ENCODE measurements around the gene HELLS. TPM values are rescaled to one million over a fixed set of nuclear protein-coding genes. Genes with fewer than 3 reads are reported as not detected.

The HELLS gene
- total and polyA plus RNA-seq, 9 donors: 1.8 to 14.4 (median 9.7) TPM

- no peak for TF ChIP-seq POLR2A (IDR thresholded peaks at IDR 0.05)
- no peak for TF ChIP-seq EP300 (IDR thresholded peaks at IDR 0.05)
- no peak for TF ChIP-seq CTCF (IDR thresholded peaks at IDR 0.05)
- Histone ChIP-seq H3K27me3 (no peaks in the 10 kb centered on the region), H3K27ac (no peak overlapping the region), H3K9me3 (no peaks in the 10 kb centered on the region), H3K4me1 (ENCODE audit: insufficient read depth) (no peaks in the 10 kb centered on the region), H3K4me3 (no peak overlapping the region), H3K36me3 (no peaks in the 10 kb centered on the region)
- intact Hi-C loops (cut with DNase I): no loop called here
- DNase-seq: no peak
- WGBS, 3 donors: 66 to 72% (median 71%) methylated on average over 5 of the region's 5 CpGs
Measured at GRCh38 chr10:94617389-94617944, 71.9 kb downstream of the HELLS start.

GRCh38 chr10:94622666-94623205 lies 77.1 kb downstream of the HELLS start:
- intact Hi-C loops (cut with DNase I): no loop called here
- DNase-seq: no peak
- TF ChIP-seq CTCF (IDR thresholded peaks at IDR 0.05) (no peak), POLR2A (IDR thresholded peaks at IDR 0.05) (no peak), EP300 (IDR thresholded peaks at IDR 0.05) (no peak)
- WGBS, 3 donors: 20 to 32% (median 31%) methylated on average over 1 of the region's 1 CpG
- H3K4me1 ChIP-seq (ENCODE audit: insufficient read depth): no peaks in the 10 kb centered on the region
- no peaks in the 10 kb centered on the region for H3K9me3 ChIP-seq
- no peak overlapping the region for H3K27ac ChIP-seq
- no peaks in the 10 kb centered on the region for H3K36me3 ChIP-seq
- H3K27me3 ChIP-seq: no peaks in the 10 kb centered on the region
- no peak overlapping the region for H3K4me3 ChIP-seq

DNA sequence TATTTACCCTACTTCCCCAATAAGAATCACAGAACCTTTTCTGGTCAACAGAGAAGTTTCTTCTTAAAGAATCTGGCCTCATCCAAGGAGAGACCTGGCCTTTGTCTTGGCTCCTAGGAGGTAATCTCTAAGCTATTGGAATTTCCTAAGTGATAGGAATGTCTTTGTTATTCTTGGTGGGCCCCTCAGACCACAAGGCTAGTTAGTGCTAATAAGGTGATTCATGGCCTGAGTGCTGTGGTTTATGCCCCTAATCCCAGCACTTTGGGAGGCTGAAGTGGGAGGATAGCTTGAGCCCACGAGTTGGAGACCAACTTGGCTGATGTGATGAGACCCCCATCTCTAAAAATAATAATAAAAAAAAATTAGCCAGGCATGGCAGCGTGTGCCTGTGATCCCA lies 78.0 kb downstream of the HELLS start:
- WGBS, 3 donors: 39 to 49% (median 41%) methylated on average over 2 of the region's 2 CpGs
- Histone ChIP-seq H3K36me3 (no peaks in the 10 kb centered on the region), H3K9me3 (no peaks in the 10 kb centered on the region), H3K4me3 (no peak overlapping the region), H3K27me3 (no peaks in the 10 kb centered on the region), H3K27ac (no peak overlapping the region), H3K4me1 (ENCODE audit: insufficient read depth) (no peaks in the 10 kb centered on the region)
- no peak for DNase-seq
- TF ChIP-seq CTCF (IDR thresholded peaks at IDR 0.05) (no peak), EP300 (IDR thresholded peaks at IDR 0.05) (no peak), POLR2A (IDR thresholded peaks at IDR 0.05) (no peak)
- intact Hi-C loops (cut with DNase I): no loop called here

DNA sequence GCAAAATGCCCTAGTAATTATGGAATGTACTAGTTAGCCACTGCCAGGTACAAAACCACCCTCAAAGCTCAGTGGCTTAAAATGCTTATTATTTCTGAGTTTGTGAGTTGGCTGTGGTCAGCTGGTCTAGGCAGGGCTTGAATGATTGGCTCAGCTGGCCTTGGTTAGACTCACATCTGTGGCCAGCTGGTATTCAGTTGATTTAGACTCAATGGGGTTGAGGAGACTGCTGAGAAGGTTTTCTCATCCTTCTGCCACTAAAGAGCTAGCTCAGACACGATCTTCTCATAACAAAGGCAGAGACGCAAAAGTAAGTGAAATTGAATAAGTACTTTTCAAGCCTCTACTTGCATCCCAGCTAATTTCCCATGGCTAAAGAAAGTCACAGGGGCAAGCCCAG lies 80.9 kb downstream of the HELLS start:
- no peaks in the 10 kb centered on the region for H3K27me3 ChIP-seq
- no peaks in the 10 kb centered on the region for H3K9me3 ChIP-seq
- no peaks in the 10 kb centered on the region for H3K36me3 ChIP-seq
- DNase-seq: no peak
- intact Hi-C loops (cut with DNase I): no loop called here
- WGBS, 3 donors: 34 to 71% (median 49%) methylated on average over 2 of the region's 2 CpGs
- TF ChIP-seq POLR2A (IDR thresholded peaks at IDR 0.05): no peak
- no peak for TF ChIP-seq EP300 (IDR thresholded peaks at IDR 0.05)
- no peak for TF ChIP-seq CTCF (IDR thresholded peaks at IDR 0.05)
- no peak overlapping the region for H3K27ac ChIP-seq
- H3K4me1 ChIP-seq (ENCODE audit: insufficient read depth): no peaks in the 10 kb centered on the region
- H3K4me3 ChIP-seq: no peak overlapping the region

All from ovary (tissue), 9 donors.